ENCODE measurements around the gene CD244.

CD244 gene

GRCh38 chr1:160781186-160781766 is 81.4 kb downstream of the CD244 start:
- DNase-seq (ENCODE audit: low spot score), result no peak

- DNase-seq (ENCODE audit: low spot score), result no peak
These were observed 82.3 kb downstream of the CD244 start for GRCh38 chr1:160780398-160780755.
